GM13977 (cell line): ENCODE results near the gene PXDN.

Source experiments
- DNase-seq: peaks from one replicate; pipeline ENCODE4 v3.0.0; 2012; ENCODE audit warnings: low spot score
- in situ Hi-C: fragments of 300-500 bp; cut with MboI; formaldehyde crosslinking; loops from one replicate; pipeline ENCODE4 v1.12.0; 2022; ENCODE audit warnings: low sequenced_read_pairs, low pct_unique_long_range_greater_than_20kb, mixed read lengths, inconsistent platforms; ENCODE audit not compliant: unreplicated experiment
- TF ChIP-seq, protein P1 (sequence below): IDR thresholded peaks from 2 replicates; pipeline ENCODE4 v1.5.1; 2012; ENCODE audit warnings: mild to moderate bottlenecking, control low read depth; ENCODE audit not compliant: insufficient read depth; ENCODE audit errors: extremely low read depth, missing control alignments

Gene PXDN

GRCh38 chr2:1620081-1620480 lies 124.2 kb downstream of the PXDN start:
- TF ChIP-seq, protein P1, sequence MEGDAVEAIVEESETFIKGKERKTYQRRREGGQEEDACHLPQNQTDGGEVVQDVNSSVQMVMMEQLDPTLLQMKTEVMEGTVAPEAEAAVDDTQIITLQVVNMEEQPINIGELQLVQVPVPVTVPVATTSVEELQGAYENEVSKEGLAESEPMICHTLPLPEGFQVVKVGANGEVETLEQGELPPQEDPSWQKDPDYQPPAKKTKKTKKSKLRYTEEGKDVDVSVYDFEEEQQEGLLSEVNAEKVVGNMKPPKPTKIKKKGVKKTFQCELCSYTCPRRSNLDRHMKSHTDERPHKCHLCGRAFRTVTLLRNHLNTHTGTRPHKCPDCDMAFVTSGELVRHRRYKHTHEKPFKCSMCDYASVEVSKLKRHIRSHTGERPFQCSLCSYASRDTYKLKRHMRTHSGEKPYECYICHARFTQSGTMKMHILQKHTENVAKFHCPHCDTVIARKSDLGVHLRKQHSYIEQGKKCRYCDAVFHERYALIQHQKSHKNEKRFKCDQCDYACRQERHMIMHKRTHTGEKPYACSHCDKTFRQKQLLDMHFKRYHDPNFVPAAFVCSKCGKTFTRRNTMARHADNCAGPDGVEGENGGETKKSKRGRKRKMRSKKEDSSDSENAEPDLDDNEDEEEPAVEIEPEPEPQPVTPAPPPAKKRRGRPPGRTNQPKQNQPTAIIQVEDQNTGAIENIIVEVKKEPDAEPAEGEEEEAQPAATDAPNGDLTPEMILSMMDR = no peak
- in situ Hi-C loops = no loop called here
- no peak for DNase-seq

DNA sequence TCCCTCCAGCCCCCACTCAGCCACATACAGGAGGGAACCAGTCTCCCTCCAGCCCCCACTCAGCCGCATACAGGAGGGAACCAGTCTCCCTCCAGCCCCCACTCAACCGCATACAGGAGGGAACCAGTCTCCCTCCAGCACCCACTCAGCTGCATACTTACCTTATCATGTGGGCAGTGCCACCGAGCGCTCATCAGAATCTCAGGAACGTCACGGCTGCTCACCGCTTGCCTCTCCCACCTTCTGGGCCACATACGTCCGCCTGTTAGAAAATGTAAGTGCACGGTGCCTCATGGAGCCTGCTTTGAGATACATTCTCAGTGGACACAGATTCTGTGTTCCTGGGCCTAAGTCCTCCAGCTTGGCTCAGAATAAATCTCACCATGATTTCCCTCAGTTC lies 124.8 kb downstream of the PXDN start:
- TF ChIP-seq, protein P1 = no peak
- DNase-seq = no peak
- in situ Hi-C loops = no loop called here

DNA sequence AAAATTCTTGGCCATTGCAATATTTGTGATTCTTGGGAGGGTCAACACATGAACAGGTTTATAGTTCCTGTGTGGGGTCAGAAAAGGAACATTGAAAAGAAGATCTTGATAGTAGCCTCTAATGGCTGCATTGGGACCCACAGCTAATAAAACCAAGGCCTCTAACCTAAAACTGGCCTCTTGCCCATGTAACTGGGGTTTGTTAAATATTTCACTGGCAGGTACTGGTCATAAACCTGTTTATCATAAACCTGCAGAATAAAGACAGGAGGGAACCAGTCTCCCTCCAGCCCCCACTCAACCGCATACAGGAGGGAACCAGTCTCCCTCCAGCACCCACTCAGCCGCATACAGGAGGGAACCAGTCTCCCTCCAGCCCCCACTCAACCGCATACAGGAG lies 125.3 kb downstream of the PXDN start:
- in situ Hi-C loops = no loop called here
- TF ChIP-seq, protein P1 = no peak
- DNase-seq = no peak

GRCh38 chr2:1618191-1618961 lies 125.9 kb downstream of the PXDN start:
- in situ Hi-C loops = no loop called here
- DNase-seq = no peak
- TF ChIP-seq, protein P1 = no peak

DNA sequence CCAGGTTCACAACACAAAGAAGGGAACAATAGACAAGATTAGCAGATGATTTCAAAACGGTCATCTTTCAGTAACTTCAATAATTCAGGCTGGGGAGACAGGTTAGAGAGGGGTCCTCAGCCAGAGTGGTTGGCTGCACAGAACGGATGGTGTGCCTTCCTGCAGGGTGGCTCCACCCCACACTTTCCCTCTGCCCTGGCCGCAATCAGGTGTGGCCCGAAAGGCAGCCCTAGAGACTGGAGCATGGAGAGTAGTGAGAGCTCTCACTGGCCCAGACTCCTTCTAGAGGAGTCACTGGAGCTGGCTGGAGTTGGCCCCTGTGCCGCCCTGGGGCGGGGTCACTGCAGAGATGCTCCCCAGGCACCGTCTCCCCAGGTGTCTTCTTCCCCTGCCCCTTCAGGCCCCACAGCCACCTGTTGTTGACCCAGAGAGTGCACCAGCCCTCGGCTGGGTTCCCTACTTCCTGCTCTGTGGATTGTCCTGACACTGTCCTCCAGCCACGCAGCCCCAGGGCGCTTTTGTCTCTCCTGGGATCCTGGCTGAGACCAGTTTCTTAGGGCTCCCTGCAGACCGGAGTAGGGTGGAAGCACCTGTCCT lies 126.8 kb downstream of the PXDN start:
- TF ChIP-seq, protein P1 = no peak
- in situ Hi-C loops = no loop called here
- DNase-seq = no peak

DNA sequence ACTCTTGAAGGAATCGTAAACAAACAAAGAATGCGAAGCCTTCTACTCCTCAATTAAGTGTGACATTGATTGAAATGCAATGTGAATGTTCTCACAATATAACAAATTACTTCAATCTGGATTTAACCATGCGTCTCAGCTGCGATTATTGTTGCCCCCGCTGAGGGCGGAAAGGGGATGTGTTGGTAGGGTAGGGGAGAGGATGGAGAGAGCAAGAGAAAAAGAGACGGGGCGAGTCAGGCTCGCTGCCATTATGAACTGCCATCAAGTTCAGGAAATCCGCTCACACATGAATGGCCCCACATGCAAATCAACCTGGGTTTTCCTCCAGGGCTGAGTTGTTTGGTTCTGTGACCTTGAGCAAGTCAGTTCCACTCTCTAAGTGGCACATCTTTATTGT lies 129.8 kb downstream of the PXDN start:
- TF ChIP-seq, protein P1 = no peak
- DNase-seq = no peak
- in situ Hi-C loops = no loop called here
